ENCODE measurements around the gene GPSM1. TPM values are rescaled to one million over a fixed set of nuclear protein-coding genes. Genes with fewer than 3 reads are reported as not detected.

Gene GPSM1
- total RNA-seq, 1 donor from 2014 or later, result 16.6 TPM

Other genes starting within 250 kb of the GPSM1 start
- gene NACC2, start 232.2 kb upstream of the GPSM1 start, total RNA-seq, result 36.0 TPM
- 31.8 TPM for gene TMEM250, start 208.7 kb upstream of the GPSM1 start, total RNA-seq
- not detected for gene LHX3, start 122.4 kb upstream of the GPSM1 start, total RNA-seq
- gene QSOX2, start 81.7 kb upstream of the GPSM1 start, total RNA-seq, result 12.8 TPM
- 9.0 TPM for gene CCDC187, start 23.4 kb upstream of the GPSM1 start, total RNA-seq
- gene DNLZ, start 36.2 kb downstream of the GPSM1 start, total RNA-seq, result 24.9 TPM
- gene CARD9, start 46.1 kb downstream of the GPSM1 start, total RNA-seq, result 11.5 TPM
- 14.0 TPM for gene SNAPC4, start 72.6 kb downstream of the GPSM1 start, total RNA-seq
- 50.1 TPM for gene ENTR1, start 83.1 kb downstream of the GPSM1 start, total RNA-seq
- gene PMPCA, start 83.1 kb downstream of the GPSM1 start, total RNA-seq, result 51.2 TPM
- 13.5 TPM for gene INPP5E, start 112.3 kb downstream of the GPSM1 start, total RNA-seq
- 102 TPM for gene SEC16A, start 155.5 kb downstream of the GPSM1 start, total RNA-seq
- gene NOTCH1, start 218.5 kb downstream of the GPSM1 start, total RNA-seq, result 134 TPM